HG03103 (cell line): ENCODE measurements around the gene DLL3.

Experiments used
- ATAC-seq: cut with Tn5 transposase; IDR thresholded peaks from one replicate; pipeline ENCODE4 v1.9.1; 2021; ENCODE audit warnings: low read depth; ENCODE audit not compliant: unreplicated experiment

The DLL3 gene

GRCh38 chr19:39481676-39482075 lies 17.1 kb upstream of the DLL3 start:
- ATAC-seq, result no peak

- ATAC-seq, result no peak
Observed at GRCh38 chr19:39483141-39483540, 15.6 kb upstream of the DLL3 start.

DNA sequence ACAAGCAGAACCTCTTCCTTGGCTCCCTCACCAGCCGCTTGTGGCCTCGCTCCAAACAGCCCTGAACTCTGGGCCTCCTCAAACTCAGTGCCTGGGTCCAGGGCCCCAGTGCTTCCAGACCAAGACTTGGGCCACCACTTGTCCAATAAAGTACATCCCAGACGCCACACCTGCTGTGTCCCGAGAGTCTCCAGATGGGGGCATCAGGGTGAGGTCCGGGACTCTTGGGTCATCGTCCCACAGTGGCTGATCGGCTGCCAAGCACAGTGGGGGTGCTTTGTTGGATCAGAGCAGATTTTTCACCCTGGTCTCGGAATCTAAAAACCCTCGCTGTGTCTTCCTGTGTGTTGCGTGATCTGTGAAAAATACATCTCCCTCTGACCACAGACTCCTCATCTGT lies 9.0 kb upstream of the DLL3 start:
- ATAC-seq, result no peak

DNA sequence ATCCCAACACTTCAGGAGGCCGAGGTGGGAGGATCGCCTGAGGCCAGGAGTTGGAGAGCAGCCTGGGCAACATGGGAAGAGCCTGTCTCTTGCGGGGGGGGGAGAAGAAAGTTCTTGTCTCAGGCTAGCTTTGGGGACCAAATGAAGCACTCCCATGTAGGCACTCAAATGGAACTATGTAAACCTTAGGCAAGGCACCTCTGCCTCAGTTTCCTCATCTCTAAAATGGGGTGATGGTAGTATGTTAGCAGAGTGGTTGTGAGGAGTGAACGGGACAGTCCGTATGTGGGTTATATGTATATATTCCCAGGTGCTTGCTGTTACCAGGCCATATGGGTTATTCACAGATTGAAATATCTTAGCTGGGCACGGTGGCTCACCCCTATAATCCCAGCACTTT lies 6.5 kb upstream of the DLL3 start:
- no peak for ATAC-seq

- ATAC-seq, result no peak
Observed at GRCh38 chr19:39492788-39493187, 6.0 kb upstream of the DLL3 start.

DNA sequence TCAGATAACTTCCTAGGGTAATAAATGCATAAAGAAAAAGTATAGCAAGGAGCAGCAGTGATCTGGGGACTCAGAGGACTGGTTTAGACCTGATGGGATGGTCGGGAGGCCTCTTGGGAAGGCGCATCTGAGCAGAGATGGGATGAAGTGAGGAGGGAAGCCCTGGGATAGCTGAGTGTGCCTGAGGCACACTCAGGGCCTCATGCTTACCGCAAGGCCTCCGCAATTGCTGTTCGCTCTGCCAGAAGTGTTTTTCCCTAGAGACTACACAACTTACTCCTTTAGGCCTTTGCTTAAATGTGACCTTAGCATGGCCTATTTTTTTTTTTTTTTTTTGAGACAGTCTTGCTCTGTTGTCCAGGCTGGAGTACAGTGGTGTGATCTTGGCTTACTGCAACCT lies 4.1 kb upstream of the DLL3 start:
- no peak for ATAC-seq

DNA sequence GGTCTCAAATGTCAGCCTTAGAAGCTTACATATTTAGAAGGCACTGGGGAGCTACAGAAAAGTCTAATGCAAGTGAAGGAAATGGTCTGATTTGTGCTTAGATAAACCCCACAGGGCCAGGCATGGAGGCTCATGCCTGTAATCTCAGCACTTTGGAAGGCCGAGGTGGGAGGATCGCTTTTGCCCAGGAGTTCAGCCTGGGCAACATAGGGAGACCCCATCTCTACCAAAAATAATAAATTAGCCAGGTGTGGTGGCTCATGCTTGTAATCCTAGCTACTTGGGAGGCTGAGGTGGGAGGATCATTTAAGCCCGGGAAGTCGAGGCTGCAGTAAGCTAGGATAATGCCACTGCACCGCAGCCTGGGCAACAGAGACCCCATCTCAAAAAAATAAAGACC lies 2.7 kb upstream of the DLL3 start:
- ATAC-seq, result no peak

DNA sequence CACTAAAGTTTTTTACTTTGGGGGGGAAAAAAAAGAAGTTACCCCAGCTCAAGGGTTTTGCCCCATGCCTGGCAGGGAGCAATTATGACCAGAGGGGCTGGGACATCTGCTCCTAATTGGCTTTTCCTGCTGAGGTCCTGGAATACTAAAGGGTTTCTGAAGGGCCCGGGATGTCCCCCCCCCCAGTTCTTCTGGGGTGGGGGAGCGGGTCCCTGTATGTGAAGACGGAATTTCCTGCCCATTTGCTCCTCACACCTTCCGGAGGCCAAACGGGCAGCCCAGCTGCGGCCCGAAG lies 1.1 kb upstream of the DLL3 start:
- no peak for ATAC-seq

DNA sequence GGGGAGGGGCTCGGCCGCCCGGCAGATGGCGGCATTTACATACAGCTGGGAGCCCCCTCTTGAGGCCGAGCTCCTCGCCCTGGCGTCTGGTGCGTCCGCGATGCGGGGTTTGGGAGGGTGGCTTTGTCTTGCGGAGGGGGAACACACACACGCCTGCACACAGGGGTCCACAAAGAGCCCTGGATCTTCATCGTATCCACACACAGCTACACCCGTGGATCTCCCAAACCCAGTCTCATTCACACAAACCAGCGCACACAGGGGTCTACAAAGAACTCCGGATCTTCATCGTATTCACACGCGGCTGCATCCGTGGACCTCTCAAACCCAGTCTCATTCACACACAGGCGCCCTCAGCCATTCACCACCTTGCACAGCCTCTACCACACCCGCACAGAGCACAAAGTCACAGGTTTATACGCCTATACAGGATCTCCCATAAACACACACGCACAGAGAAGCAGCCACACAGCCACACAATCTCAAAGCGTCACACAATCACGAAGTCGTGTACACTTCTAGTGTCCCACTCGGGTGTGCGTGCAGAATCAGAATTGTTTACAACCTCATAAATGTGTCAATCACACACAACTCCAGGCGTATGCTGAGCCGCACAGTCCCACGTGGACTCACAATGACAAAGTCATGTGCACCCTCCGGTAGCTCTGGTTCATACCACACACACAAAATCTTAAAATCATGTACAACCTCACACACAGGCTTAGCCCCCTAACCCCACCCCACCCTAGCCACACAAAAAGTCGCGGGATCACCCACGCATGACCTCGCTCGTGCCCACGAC lies 550 bp upstream of the DLL3 start:
- ATAC-seq, result no peak

GRCh38 chr19:39499932-39500331 lies 1.2 kb downstream of the DLL3 start:
- ATAC-seq, result no peak

DNA sequence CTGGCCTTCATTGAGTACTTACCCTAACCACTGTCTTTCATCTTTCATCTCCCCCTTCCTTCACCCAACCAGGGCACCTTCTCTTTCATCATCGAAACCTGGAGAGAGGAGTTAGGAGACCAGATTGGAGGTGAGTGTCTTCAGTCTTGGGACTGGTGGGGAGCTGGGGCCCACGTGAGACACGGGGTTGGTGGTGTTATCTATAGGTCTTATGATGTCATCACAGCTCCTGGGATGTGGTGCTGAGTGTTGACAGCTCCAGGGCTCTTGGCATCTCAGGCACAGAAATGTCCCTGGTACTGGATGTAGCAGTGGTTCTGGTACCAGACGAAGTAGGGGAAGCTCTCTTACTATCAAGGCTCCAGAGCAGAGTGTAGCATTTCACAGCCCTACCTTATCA lies 1.8 kb downstream of the DLL3 start:
- ATAC-seq, result no peak

GRCh38 chr19:39501340-39501739 lies 2.6 kb downstream of the DLL3 start:
- ATAC-seq, result no peak

DNA sequence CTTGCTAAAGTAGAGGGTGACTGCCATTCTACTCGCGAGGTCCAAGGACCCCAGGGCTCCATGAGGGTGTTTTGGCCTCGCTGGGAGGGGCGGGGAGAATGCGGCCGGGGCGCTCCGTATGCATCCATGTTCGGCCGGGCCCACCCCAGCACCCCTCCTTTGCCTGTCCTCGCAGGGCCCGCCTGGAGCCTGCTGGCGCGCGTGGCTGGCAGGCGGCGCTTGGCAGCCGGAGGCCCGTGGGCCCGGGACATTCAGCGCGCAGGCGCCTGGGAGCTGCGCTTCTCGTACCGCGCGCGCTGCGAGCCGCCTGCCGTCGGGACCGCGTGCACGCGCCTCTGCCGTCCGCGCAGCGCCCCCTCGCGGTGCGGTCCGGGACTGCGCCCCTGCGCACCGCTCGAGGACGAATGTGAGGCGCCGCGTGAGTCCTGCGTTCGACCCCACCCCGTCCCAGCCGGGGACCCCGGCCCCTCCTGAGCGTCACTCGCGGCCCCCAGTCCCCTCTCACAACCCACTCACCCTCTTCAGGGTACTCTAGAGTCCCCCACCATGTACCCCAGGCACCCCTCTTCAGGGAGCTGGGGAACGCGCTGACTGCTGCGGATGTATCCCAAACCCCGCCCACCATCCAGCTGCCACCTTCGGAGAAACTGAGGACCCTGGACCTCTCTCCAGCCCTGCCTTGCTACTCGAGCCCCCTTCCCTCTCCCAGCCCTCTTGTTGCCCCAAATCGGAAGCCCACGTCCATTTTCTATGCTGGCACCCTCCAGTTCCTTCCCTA lies 4.1 kb downstream of the DLL3 start:
- ATAC-seq, result no peak

DNA sequence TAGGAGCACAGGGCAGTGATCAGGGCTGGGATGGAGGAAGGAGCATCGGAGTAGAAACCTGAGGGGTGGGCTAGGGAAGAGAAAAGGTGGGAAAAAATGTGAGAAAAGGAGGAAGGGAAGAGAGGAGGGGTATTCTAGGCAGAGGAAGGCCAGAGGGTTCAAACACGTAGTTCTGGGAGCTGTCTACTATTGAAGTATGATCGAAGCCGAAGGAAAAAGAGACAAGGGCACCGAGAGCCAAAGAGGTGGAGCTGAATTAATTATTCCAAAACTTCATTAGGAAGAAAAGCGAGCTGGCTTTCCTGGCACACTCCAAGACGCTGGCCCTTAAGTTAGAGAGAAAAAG lies 7.8 kb downstream of the DLL3 start:
- no peak for ATAC-seq

- no peak for ATAC-seq
Observed at GRCh38 chr19:39506944-39507714, 8.4 kb downstream of the DLL3 start.

GRCh38 chr19:39507715-39508364 lies 9.1 kb downstream of the DLL3 start:
- no peak for ATAC-seq

DNA sequence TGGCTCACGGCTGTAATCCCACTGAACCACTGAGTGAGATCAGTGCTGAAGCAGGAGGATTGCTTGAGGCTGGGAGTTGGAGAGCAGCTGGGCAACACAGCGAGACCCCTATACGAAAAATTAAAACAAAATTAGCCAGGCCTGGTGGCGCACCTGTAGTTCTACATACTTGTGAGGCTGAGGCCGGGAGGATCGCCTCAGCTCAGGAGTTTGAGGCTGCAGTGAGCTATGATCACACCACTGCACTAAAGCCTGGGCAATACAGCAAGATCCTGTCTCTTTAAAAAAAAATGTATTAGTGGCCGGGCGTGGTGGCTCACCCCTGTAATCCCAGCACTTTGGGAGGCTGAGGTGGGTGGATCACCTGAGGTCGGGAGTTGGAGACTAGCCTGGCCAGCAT lies 9.9 kb downstream of the DLL3 start:
- ATAC-seq, result no peak

GRCh38 chr19:39509233-39509632 lies 10.5 kb downstream of the DLL3 start:
- ATAC-seq, result no peak

DNA sequence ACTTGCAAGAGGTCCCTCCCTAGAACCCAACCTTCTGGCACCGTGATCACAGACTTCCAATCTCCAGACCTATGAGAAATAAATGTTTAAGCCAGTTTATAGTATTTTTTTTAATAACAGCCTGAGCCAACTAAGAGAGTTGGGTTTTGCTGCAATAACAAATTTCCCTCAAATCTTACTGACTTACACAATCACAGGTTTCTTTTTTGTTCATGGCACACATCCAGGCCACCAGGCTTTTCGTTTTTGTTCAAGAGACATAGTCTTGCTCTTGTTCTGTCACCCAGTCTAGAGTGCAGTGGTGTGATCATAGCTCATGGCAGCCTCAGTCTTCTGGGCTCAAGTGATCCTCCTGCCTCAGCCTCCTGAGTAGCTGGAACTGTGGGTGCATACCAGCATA lies 14.2 kb downstream of the DLL3 start:
- no peak for ATAC-seq

DNA sequence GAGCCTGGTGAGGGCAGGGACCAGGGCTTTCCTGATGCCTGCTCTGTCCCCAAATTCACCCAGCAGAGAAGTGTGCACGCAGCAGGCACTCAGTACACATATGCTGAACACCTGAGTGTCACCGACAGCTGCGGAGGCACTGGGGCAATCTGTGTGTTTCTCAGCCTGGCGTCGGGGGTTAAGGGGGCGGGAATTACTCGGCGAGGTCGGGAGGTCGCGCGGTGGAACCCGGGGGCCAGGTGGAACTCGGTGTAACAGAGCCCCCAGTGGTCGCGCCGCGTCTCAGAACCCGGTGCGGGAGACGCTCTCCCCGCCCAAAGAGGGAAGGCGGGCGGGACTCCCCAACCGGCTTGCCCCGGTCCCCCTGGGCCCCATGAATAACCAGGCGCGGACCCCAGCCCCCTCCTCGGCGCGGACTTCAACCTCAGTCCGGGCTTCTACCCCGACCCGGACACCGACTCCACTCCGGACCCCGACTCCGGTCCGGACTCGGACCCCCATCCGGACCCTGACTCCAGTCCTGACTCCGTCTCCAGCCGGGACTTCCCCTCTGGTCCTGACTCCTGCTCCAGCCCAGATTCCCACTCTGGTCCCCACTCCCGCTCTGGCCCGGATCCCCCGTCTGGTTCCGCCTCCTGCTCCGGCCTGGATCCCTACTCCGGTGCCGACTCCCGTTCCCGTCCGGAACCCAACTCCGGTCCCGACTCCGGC lies 16.2 kb downstream of the DLL3 start, which contains the start of gene SELENOV:
TSS of gene SELENOV (plus strand) at position 300 of the 711 bp plus-strand sequence. CDS start at position 374, 74 bp downstream.
- no peak for ATAC-seq
